ENCODE data around the gene FBLN2.

The FBLN2 gene

DNA sequence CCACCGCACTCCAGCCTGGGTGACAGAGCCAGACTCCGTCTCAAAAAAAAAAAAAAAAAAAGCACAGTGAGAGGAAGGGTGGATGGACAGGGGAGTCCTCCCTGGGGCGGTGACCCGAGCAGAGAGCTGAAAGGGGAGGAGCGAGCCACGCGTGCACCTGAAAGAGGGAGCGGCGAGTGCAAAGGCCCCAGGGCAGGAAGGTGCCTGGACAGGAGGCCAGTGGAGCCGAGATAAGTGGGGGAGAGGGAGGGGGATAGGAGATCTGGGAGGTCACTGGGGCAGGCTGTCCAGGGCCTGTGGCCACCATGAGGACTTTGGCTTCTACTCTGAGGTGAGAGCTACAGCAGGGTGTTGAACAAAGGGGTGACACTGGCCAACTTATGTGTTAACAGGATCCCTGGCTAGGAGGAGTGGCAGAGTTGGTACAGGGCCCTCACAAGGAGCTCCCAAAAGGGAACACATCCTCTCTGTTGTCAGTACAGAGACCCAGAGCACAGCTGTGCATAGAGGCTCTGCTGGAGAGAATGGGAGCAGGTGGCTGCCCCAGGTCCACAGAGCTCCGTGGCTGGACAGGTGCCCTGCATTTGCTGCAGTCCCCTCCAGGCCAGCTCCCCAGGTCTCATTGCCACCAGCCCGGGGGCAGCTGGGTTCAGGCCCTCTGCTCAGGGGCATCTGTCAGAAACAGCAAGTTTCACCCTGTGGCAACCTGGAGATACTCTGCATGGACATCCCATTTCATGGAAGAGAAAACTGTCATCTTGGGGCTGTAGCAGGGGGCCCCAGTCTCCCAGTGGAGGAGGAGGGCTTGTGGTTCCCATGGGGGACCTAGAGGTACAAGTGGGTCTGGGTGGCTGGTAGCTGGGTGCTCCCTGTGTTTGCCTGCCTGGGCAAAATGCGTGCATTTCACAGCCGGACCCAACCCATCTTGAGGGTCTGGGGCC lies 28.5 kb downstream of the FBLN2 start:
- TF ChIP-seq CTCF (IDR thresholded peaks at IDR 0.05; ENCODE audit: low read depth, low read length, missing control alignments) = no peak
- no peak for DNase-seq (ENCODE audit: low read depth)
- H3K4me3 ChIP-seq (ENCODE audit: low read depth, low read length) = no peak overlapping the region

DNA sequence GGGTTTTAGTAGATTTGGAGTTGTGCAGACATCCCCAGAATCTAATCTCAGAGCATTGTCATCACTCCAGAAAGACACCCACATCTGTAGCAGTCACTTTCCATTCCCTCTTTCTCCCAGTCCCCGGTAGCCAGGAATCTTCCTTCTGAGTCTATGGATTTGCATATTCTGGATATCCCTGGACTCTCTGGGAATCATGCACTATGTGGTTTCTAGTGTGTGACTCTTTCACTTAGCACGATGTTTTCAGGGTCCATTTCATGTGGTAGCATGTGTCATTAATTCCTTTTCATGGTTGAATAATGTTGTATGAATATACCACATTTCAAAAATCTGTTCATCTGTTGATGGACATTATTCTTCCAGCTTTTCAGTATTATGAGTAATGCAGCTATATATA lies 29.3 kb downstream of the FBLN2 start:
- no peak overlapping the region for H3K4me3 ChIP-seq (ENCODE audit: low read depth, low read length)
- no peak for TF ChIP-seq CTCF (IDR thresholded peaks at IDR 0.05; ENCODE audit: low read depth, low read length, missing control alignments)
- no peak for DNase-seq (ENCODE audit: low read depth)

GRCh38 chr3:13579063-13579462 lies 30.1 kb downstream of the FBLN2 start:
- no peak for DNase-seq (ENCODE audit: low read depth)
- H3K4me3 ChIP-seq (ENCODE audit: low read depth, low read length) = no peak overlapping the region
- no peak for TF ChIP-seq CTCF (IDR thresholded peaks at IDR 0.05; ENCODE audit: low read depth, low read length, missing control alignments)

GRCh38 chr3:13580256-13581023 lies 31.5 kb downstream of the FBLN2 start:
- TF ChIP-seq CTCF (IDR thresholded peaks at IDR 0.05; ENCODE audit: low read depth, low read length, missing control alignments) = no peak
- no peak for DNase-seq (ENCODE audit: low read depth)
- H3K4me3 ChIP-seq (ENCODE audit: low read depth, low read length) = no peak overlapping the region

DNA sequence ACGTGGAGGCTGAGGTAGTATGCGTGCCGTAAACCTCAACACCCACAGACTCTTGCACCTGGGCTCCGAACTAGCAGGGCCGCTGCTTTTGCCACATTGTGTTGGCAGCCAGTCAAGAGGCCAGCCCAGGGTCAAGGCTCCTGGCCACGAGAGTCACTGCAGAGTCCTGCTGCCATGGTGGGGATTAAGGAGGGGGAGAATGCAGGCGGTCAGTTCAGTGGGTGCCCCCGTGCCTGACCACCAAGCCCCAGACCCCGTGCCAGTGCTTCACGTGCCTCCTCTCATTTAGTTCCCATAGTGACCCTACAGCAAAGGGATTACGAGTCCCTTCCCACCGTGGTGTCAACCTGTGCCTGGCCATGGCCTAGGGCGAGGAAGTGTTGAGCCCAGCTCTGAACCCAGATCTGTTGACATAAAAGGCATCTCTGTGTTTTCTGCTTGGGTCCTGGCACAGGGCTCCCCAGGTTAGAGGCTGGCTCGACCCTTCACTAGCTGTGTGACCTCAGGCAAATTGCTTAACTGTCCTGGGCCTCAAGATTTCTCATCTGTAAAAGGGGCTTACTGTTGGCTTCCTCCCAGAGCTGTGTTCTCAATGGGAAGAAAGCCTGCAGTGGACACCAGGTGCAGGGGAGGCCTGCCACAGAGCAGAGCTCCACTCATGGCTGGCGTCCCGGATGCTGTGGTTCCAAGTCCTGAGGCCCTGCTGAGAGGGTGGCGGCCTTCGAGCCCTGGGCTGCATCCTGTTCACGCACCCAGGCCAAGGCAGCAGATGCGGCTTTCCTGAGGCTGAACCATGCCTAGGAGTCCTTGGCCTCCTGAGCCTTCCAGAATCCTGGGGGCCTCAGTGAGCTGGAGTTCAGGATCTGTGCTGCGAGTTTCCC lies 32.8 kb downstream of the FBLN2 start:
- no peak overlapping the region for H3K4me3 ChIP-seq (ENCODE audit: low read depth, low read length)
- DNase-seq (ENCODE audit: low read depth) = no peak
- no peak for TF ChIP-seq CTCF (IDR thresholded peaks at IDR 0.05; ENCODE audit: low read depth, low read length, missing control alignments)

DNA sequence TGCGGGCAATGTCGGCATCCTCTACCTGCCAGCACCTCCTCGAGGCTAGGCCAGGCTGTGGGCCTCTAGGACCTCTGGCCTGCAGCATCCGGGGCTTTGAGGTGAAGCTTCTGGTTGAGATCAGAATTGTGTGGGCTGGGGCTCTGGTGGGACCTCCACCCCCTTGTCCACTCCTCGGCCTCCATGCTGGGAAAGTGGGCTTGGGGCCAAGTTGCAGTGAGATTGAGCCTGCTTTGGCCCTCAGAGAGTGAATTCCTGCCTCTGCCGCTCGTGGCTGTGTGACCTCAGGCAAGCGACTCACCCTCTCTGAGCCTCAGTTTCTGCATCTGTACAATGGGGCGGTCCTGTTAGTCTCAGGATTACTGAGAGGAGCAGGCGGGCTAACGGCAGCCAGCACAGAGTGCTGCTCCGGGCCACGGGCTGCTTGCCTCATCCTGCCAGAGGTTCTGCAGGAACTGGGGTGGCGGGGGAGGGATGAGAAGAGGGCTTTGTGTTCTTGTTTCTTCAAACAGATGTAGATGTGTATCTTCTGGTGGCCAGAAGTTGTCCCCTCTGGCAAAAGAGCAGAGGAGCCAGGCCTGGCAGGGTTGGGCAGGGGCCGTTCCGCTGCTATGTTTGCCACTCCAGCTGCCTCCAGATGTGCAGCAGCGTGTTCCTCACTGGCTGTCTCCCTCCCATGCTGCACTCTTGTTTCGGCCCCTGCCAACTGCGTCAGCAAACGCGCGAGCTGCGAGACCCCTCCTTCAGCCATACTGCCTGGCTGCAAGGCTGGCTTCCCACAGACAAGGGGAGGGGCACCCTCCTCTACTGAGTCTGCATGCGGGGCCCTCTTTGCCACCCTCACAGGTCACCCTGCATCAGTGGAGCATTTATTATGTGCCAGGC lies 33.7 kb downstream of the FBLN2 start:
- no peak for DNase-seq (ENCODE audit: low read depth)
- H3K4me3 ChIP-seq (ENCODE audit: low read depth, low read length) = no peak overlapping the region
- no peak for TF ChIP-seq CTCF (IDR thresholded peaks at IDR 0.05; ENCODE audit: low read depth, low read length, missing control alignments)
